SKM-1 (cell line): ENCODE data around the gene NAPEPLD.
"Not testable (repeated sequence)": the region's sequence is repeated elsewhere in the genome, so short reads cannot be mapped to it uniquely, and the experiment has no call there.

Experiments used
- DNase-seq: peaks from one replicate; lab custom pipeline; 2025; ENCODE audit not compliant: unreplicated experiment; lab: John Stamatoyannopoulos, UW

NAPEPLD gene

GRCh38 chr7:103114576-103115008 is 34.3 kb downstream of the NAPEPLD start:
- DNase-seq: no peak

- DNase-seq: no peak
Observed at GRCh38 chr7:103113164-103113563, 35.7 kb downstream of the NAPEPLD start.

- DNase-seq: not testable (repeated sequence)
Observed at GRCh38 chr7:103106703-103107070, 42.2 kb downstream of the NAPEPLD start.

- DNase-seq: no peak
Observed at GRCh38 chr7:103106005-103106702, 42.7 kb downstream of the NAPEPLD start.

GRCh38 chr7:103101543-103101942 is 47.4 kb downstream of the NAPEPLD start:
- DNase-seq: no peak

- no peak for DNase-seq
Observed at GRCh38 chr7:103100348-103100747, 48.6 kb downstream of the NAPEPLD start.

GRCh38 chr7:103097041-103097440 is 51.9 kb downstream of the NAPEPLD start:
- no peak for DNase-seq

- DNase-seq: not testable (repeated sequence)
Observed at GRCh38 chr7:103095558-103095957, 53.3 kb downstream of the NAPEPLD start.

- no peak for DNase-seq
Observed at GRCh38 chr7:103094102-103094501, 54.8 kb downstream of the NAPEPLD start.

- no peak for DNase-seq
Observed at GRCh38 chr7:103093429-103093828, 55.5 kb downstream of the NAPEPLD start.

GRCh38 chr7:103092321-103092720 is 56.6 kb downstream of the NAPEPLD start:
- DNase-seq: not testable (repeated sequence)

GRCh38 chr7:103083210-103083609 is 65.7 kb downstream of the NAPEPLD start:
- DNase-seq: no peak

- no peak for DNase-seq
Observed at GRCh38 chr7:103082497-103082896, 66.4 kb downstream of the NAPEPLD start.

GRCh38 chr7:103080923-103081322 is 68.0 kb downstream of the NAPEPLD start:
- no peak for DNase-seq

- DNase-seq: no peak
Observed at GRCh38 chr7:103079836-103080235, 69.1 kb downstream of the NAPEPLD start.

GRCh38 chr7:103078226-103078625 is 70.7 kb downstream of the NAPEPLD start:
- DNase-seq: not testable (repeated sequence)

GRCh38 chr7:103077318-103077717 is 71.6 kb downstream of the NAPEPLD start:
- no peak for DNase-seq

GRCh38 chr7:103076764-103077163 is 72.1 kb downstream of the NAPEPLD start:
- no peak for DNase-seq

- DNase-seq: no peak
Observed at GRCh38 chr7:103075337-103075918, 73.5 kb downstream of the NAPEPLD start.

- peak; percentile 87 for DNase-seq
Observed at GRCh38 chr7:103074519-103075336, 74.2 kb downstream of the NAPEPLD start, which contains the start of the genes ARMC10 and FBXL13. ARMC10 (plus strand) TSS chr7:103075140; CDS start chr7:103075273, 133 bp downstream. FBXL13 (minus strand) TSS chr7:103074796.

- DNase-seq: no peak
Observed at GRCh38 chr7:103073989-103074518, 74.8 kb downstream of the NAPEPLD start.
